Stimulated activated naive CD8-positive, alpha-beta T cell treated with anti-CD3 and anti-CD28 coated beads, Interleukin-15, Interleukin-2, amounts not matched to agents 100 ng/mL and 50 ng/mL, for 24 hours (primary cell): ENCODE results near the gene AUH.
A peak's percentile ranks its signal among the peaks of the same experiment; 100 is the strongest.

Experiments used
- H3K27ac Mint-ChIP-seq: one replicate; pipeline ENCODE4 v1.8.0; 2021; ENCODE audit warnings: mild to moderate bottlenecking, mixed read lengths
- H3K27me3 Mint-ChIP-seq: one replicate; pipeline ENCODE4 v1.8.0; 2021; ENCODE audit warnings: mixed read lengths
- H3K36me3 Mint-ChIP-seq: one replicate; pipeline ENCODE4 v1.8.0; 2021; ENCODE audit warnings: low read depth, mixed read lengths
- H3K4me1 Mint-ChIP-seq: one replicate; pipeline ENCODE4 v1.8.0; 2021; ENCODE audit warnings: low read depth, mixed read lengths
- H3K4me3 Mint-ChIP-seq: one replicate; pipeline ENCODE4 v1.8.0; 2021; ENCODE audit warnings: mild to moderate bottlenecking, mixed read lengths
- H3K9me3 Mint-ChIP-seq: one replicate; pipeline ENCODE4 v1.8.0; 2021; ENCODE audit warnings: mixed read lengths

Gene AUH

GRCh38 chr9:91186632-91187108, 175.0 kb downstream of the AUH start:
- peaks cover 18% of the 10 kb centered on the region for H3K9me3 Mint-ChIP-seq
- peak overlapping the region; percentile 83 for H3K27ac Mint-ChIP-seq
- peaks cover 35% of the 10 kb centered on the region for H3K4me1 Mint-ChIP-seq
- H3K27me3 Mint-ChIP-seq = no peaks in the 10 kb centered on the region
- no peak overlapping the region for H3K4me3 Mint-ChIP-seq
- peaks cover 15% of the 10 kb centered on the region for H3K36me3 Mint-ChIP-seq

GRCh38 chr9:91185193-91185886, 176.4 kb downstream of the AUH start:
- Mint-ChIP-seq H3K4me3 (no peak overlapping the region), H3K9me3 (peaks cover 18% of the 10 kb centered on the region), H3K4me1 (peaks cover 25% of the 10 kb centered on the region), H3K27ac (no peak overlapping the region), H3K27me3 (no peaks in the 10 kb centered on the region), H3K36me3 (peaks cover 15% of the 10 kb centered on the region)

- Mint-ChIP-seq H3K4me3 (no peak overlapping the region), H3K27me3 (no peaks in the 10 kb centered on the region), H3K36me3 (no peaks in the 10 kb centered on the region), H3K27ac (no peak overlapping the region), H3K4me1 (peaks cover 42% of the 10 kb centered on the region), H3K9me3 (no peaks in the 10 kb centered on the region)
These were observed 179.1 kb downstream of the AUH start for GRCh38 chr9:91182429-91183225.

- H3K27me3 Mint-ChIP-seq = no peaks in the 10 kb centered on the region
- H3K9me3 Mint-ChIP-seq = no peaks in the 10 kb centered on the region
- no peaks in the 10 kb centered on the region for H3K36me3 Mint-ChIP-seq
- H3K27ac Mint-ChIP-seq = no peak overlapping the region
- peaks cover 40% of the 10 kb centered on the region for H3K4me1 Mint-ChIP-seq
- H3K4me3 Mint-ChIP-seq = no peak overlapping the region
These were observed 180.2 kb downstream of the AUH start for GRCh38 chr9:91181541-91181940.

GRCh38 chr9:91180930-91181268, 180.8 kb downstream of the AUH start:
- no peaks in the 10 kb centered on the region for H3K27me3 Mint-ChIP-seq
- H3K9me3 Mint-ChIP-seq = no peaks in the 10 kb centered on the region
- H3K4me3 Mint-ChIP-seq = no peak overlapping the region
- no peaks in the 10 kb centered on the region for H3K36me3 Mint-ChIP-seq
- H3K4me1 Mint-ChIP-seq = peaks cover 41% of the 10 kb centered on the region
- no peak overlapping the region for H3K27ac Mint-ChIP-seq

GRCh38 chr9:91180240-91180929, 181.3 kb downstream of the AUH start:
- H3K9me3 Mint-ChIP-seq = no peaks in the 10 kb centered on the region
- peaks cover 46% of the 10 kb centered on the region for H3K4me1 Mint-ChIP-seq
- no peak overlapping the region for H3K4me3 Mint-ChIP-seq
- H3K27me3 Mint-ChIP-seq = no peaks in the 10 kb centered on the region
- no peaks in the 10 kb centered on the region for H3K36me3 Mint-ChIP-seq
- no peak overlapping the region for H3K27ac Mint-ChIP-seq

- H3K27ac Mint-ChIP-seq = peak overlapping the region; percentile 98
- H3K4me1 Mint-ChIP-seq = peaks cover 55% of the 10 kb centered on the region
- no peaks in the 10 kb centered on the region for H3K36me3 Mint-ChIP-seq
- H3K9me3 Mint-ChIP-seq = no peaks in the 10 kb centered on the region
- H3K4me3 Mint-ChIP-seq = no peak overlapping the region
- H3K27me3 Mint-ChIP-seq = no peaks in the 10 kb centered on the region
These were observed 182.2 kb downstream of the AUH start for GRCh38 chr9:91179237-91180138.

GRCh38 chr9:91178281-91179236, 183.2 kb downstream of the AUH start:
- H3K4me3 Mint-ChIP-seq = peak overlapping the region; percentile 62
- no peaks in the 10 kb centered on the region for H3K9me3 Mint-ChIP-seq
- no peaks in the 10 kb centered on the region for H3K36me3 Mint-ChIP-seq
- peaks cover 62% of the 10 kb centered on the region for H3K4me1 Mint-ChIP-seq
- H3K27me3 Mint-ChIP-seq = no peaks in the 10 kb centered on the region
- H3K27ac Mint-ChIP-seq = peak overlapping the region; percentile 98

- peak overlapping the region; percentile 62 for H3K4me3 Mint-ChIP-seq
- H3K36me3 Mint-ChIP-seq = peaks cover under 1% of the 10 kb centered on the region
- peaks cover 62% of the 10 kb centered on the region for H3K4me1 Mint-ChIP-seq
- no peaks in the 10 kb centered on the region for H3K27me3 Mint-ChIP-seq
- H3K27ac Mint-ChIP-seq = peak overlapping the region; percentile 98
- H3K9me3 Mint-ChIP-seq = no peaks in the 10 kb centered on the region
These were observed 183.9 kb downstream of the AUH start for GRCh38 chr9:91177661-91178280.

GRCh38 chr9:91177081-91177480, 184.6 kb downstream of the AUH start:
- H3K27me3 Mint-ChIP-seq = no peaks in the 10 kb centered on the region
- peak overlapping the region; percentile 62 for H3K4me3 Mint-ChIP-seq
- peak overlapping the region; percentile 98 for H3K27ac Mint-ChIP-seq
- peaks cover 7% of the 10 kb centered on the region for H3K9me3 Mint-ChIP-seq
- H3K36me3 Mint-ChIP-seq = peaks cover 8% of the 10 kb centered on the region
- H3K4me1 Mint-ChIP-seq = peaks cover 62% of the 10 kb centered on the region

- H3K36me3 Mint-ChIP-seq = peaks cover 14% of the 10 kb centered on the region
These were observed 185.3 kb downstream of the AUH start for GRCh38 chr9:91176426-91176825.

GRCh38 chr9:91174772-91175171, 186.9 kb downstream of the AUH start:
- H3K9me3 Mint-ChIP-seq = peaks cover 24% of the 10 kb centered on the region
- no peaks in the 10 kb centered on the region for H3K27me3 Mint-ChIP-seq
- peaks cover 61% of the 10 kb centered on the region for H3K4me1 Mint-ChIP-seq
- peak overlapping the region; percentile 55 for H3K4me3 Mint-ChIP-seq
- H3K27ac Mint-ChIP-seq = peak overlapping the region; percentile 92
- peaks cover 30% of the 10 kb centered on the region for H3K36me3 Mint-ChIP-seq

More at GRCh38 chr9:91176426-91176825, 185.3 kb downstream of the AUH start:
- peak overlapping the region; percentile 98 for H3K27ac Mint-ChIP-seq
- no peaks in the 10 kb centered on the region for H3K27me3 Mint-ChIP-seq
- peaks cover 62% of the 10 kb centered on the region for H3K4me1 Mint-ChIP-seq
- peaks cover 13% of the 10 kb centered on the region for H3K9me3 Mint-ChIP-seq
- H3K4me3 Mint-ChIP-seq = no peak overlapping the region

- H3K4me3 Mint-ChIP-seq = no peak overlapping the region
- peaks cover 34% of the 10 kb centered on the region for H3K36me3 Mint-ChIP-seq
- no peak overlapping the region for H3K27ac Mint-ChIP-seq
- peaks cover 41% of the 10 kb centered on the region for H3K4me1 Mint-ChIP-seq
- no peaks in the 10 kb centered on the region for H3K27me3 Mint-ChIP-seq
- peaks cover 24% of the 10 kb centered on the region for H3K9me3 Mint-ChIP-seq
These were observed 189.4 kb downstream of the AUH start for GRCh38 chr9:91172329-91172728.
